NCI-H2227 (cell line): ENCODE data around the gene S1PR2.
"Not testable (repeated sequence)": the region's sequence is repeated elsewhere in the genome, so short reads cannot be mapped to it uniquely, and the experiment has no call there.

Experiments used
- DNase-seq: peaks from one replicate; lab custom pipeline; 2025; ENCODE audit not compliant: unreplicated experiment; lab: John Stamatoyannopoulos, UW

S1PR2 gene

DNA sequence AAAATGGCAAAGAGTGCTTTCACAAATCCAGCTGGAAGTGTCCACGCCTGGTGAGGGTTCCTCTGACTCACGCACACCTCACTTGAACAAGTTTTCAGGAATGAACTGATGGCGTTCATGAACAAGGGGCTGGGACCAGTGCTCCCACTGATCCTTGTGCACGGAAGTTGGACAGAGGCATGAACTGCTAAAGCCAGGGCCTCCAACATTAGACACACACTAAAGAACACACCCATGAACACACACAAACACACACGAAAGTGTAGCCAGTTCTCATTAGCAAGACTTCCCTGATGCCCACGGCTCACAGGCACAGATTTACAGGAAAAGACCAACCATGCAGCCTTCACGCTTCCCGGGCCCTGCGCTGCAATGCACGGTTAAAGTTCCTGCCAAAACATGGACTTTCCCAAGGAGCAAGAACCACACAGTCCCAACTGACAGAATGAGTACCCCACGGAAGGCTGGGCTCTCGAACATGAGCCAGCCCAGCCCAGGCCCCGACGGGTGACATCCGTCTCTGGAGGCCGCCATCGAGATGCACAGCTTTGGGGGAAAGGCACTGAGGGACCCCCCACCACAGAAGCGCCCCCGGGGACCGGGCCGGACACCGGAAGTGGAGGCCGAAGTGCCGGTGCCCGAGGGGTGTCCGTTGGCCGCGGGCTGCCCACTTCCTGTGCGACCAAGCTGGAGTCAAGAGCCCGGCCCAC is 37.2 kb downstream of the S1PR2 start:
- peak; percentile 61 for DNase-seq

DNA sequence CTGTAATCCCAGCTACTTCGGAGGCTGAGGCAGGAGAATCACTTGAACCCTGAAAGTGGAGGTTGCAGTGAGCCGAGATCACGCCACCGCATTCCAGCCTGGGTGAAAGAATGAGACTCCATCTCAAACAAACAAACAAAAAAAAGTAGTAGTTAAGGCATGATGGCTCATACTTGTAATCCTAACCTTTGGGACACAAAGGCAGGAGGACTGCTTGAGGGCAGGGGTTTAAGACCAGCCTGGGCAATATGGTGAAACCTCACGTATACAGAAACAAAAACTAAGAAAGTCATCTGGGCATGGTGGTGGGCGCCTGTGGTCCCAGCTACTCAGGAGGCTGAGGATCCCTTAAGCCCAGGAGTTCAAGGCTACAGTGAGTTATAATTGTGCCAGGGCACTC is 38.2 kb downstream of the S1PR2 start:
- no peak for DNase-seq

DNA sequence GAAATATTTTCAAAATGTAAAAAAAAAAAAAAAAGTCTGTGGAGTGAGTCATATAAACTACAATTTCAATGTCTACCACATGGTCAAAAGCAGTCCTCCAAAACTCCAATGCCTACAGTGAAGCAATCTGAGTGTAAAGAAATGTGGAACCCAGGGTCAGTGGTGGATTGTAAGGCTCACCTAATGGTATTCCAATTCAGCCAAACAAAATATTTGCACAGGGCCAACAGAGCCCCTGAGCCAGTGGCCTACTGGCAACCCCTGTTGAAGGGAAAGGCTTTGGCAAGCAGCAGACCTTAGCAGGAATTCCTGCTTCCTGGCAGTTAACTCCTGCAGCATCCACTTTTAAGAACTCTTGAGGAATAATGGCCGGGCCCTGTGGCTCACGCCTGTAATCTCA is 39.8 kb downstream of the S1PR2 start:
- no peak for DNase-seq

DNA sequence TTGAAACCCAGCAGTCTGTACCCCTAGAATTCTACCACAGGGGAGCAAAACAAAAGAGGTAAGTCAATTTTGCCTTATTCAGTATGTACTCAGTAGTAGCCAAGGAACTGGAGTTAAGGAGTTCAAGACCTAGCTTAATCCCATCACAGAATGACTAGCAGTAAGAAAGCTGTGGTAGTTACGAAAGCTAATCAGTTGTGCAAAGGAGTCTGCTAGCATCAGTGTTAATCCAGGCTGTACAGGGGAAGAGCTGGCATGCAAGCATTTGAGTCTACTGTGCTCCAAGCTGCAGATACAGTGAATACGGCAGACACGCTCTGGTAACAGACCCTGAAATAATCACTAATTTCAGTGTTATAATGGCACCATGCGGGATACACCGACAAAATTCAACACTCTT is 41.1 kb downstream of the S1PR2 start:
- no peak for DNase-seq

DNA sequence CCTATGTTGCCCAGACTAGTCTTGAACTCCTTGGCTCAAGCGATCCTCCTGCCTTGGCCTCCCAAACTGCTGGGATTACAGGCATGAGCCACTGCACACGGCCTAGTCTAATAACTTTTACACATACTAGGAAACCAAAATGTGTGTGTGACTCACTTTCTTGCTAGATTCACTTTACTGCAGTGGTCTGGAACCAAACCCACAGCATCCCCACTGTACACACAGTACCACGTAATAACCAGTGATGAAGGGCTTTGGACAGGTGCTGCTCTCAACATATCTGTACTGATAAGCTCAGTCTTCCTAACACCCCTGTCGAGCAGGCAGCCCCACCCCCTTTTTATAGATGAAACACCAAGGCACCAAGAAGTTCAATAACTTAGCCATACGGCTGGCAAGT is 41.5 kb downstream of the S1PR2 start:
- DNase-seq, result no peak

DNA sequence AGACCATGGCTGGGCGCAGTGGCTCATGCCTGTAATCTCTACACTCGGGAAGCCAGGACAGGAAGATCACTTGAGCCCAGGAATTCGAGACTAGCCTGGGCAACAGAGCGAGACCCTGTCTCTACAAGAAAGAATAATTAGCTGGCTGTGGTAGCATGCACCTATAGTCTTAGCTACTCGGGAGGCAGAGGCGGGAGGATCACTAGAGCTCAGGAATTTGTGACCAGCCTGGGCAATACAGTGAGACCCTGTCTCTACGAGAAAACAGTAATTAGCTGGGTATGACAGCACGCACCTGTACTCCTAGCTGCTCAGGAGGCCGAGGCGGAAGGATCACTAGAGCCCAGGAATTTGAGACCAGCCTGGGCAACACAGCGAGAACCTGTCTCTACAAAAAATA is 43.8 kb downstream of the S1PR2 start:
- no peak for DNase-seq

DNA sequence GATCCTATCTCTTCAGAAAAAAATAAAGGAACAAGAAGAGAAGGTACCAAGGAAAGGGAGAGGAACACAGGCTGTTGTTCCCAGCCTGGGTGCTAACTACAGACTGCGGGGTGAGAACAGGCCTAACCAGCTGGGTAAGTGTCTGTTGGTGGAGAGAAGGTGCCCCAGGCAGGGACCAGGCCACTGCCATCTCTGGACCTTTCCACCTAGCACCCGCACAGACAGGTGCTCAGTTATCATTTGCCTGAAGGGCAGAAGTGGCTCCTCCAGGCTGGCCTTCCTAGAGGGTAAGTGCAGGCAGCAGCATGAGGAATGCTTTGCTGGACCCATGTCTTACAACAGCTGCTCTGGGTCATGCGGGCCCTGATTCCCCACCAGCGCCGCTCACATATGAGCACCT is 46.5 kb downstream of the S1PR2 start:
- no peak for DNase-seq

DNA sequence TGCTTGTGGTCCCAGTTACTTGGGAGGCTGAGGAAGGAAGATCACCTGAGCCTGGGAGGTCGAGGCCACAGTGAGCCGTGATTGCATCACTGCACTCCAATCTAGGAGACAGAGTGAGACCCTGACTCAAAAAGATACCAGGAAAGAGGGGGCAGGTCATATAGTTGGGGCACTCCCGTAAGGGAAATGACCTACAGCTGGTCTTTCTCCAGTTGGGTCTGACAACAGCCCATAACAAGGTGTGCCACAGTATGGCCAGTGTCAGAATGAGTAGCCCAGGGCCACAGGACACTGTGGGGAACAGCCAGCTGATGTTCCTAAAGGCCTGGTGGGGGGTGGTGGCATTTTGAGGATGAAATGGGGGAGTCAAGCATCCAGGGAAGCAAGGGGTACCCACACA is 47.2 kb downstream of the S1PR2 start:
- DNase-seq, result no peak

DNA sequence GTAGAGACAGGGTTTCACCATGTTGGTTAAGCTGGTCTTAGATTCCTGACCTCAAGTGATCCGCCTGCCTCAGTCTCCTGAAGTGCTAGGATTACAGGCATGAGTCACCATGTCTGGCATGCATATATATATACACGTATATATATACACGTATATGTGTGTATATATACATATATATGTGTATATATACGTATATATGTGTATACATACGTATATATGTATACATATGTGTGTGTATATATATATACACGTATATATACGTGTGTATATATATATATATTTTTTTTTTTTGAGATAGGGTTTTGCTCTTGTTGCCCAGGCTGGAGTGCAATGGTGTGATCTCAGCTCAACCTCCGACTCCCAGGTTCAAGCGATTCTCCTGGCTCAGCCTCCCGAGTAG is 48.3 kb downstream of the S1PR2 start:
- DNase-seq, result no peak

DNA sequence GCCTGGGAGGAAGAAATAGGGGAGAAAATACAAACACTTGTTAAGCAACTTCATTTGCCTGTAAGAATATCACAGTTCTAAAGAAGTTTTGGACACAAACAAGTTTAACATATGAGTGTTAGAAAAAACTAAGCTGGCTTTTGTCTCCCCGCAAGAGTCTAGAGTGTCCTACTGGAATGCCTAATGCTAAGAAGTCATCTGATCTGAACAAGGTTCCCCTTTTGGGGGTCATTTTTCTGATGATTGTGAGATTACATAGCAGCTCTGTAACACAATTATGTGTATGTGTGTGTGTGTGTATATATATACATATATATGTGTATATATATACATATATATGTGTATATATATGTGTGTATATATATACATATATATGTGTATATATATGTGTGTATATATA is 49.1 kb downstream of the S1PR2 start:
- no peak for DNase-seq

DNA sequence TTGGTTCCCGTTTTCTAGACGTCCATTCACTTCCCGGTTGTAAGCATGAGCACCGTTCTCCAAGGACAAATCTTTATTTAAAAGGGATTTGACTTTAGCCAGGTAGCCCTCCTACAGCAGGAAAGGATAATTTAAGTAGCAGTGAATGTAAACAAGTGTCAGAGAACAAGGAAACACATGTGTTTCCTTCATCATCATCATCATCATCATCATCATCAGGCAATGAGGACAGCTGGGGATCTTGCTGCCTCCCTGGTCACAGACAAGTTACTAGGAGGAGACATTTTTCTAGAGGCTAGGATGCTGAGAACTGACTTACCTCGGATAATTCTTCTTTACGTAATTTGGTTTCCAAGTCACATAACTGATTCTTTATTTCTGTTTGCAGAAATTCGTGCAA is 50.7 kb downstream of the S1PR2 start:
- DNase-seq, result no peak

DNA sequence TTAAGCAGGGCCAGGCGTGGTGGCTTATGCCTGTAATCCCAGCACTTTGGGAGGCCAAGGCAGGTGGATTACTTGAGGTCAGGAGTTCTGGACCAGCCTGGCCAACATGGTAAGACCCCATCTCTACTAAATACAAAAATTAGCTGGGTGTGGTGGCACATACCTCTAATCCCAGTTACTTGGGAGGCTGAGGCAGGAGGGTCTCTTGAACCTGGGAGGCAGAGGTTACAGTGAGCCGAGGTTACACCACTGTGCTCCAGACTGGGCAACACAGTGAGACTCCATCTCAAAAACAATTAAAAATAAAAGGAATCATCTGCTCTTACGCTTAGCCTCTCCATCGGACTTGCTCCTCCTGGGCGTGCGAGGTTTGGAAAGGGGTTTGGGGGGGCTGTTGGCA is 51.1 kb downstream of the S1PR2 start:
- DNase-seq, result not testable (repeated sequence)

DNA sequence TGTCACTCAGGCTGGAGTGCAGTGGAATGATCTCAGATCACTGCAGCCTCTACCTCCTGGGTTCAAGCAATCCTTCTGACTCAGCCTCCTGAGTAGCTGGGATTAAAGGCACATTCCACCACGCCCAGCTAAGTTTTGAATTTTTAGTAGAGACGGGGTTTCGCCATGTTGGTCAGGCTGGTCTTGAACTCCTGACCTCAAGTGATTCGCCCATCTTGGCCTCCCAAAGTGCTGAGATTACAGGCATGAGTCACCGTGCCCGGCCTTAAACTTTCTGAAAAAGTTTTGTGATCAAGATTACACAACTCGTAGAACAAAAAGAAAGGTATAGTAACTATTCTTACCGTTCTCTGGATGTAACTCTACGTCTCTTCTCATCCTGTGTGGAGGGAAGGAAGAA is 57.6 kb downstream of the S1PR2 start:
- no peak for DNase-seq
